ENCODE results near the gene ZBTB20.
A peak's percentile ranks its signal among the peaks of the same experiment; 100 is the strongest.

Gene ZBTB20

GRCh38 chr3:114867359-114867758, 279.7 kb downstream of the ZBTB20 start:
- no peak for DNase-seq

DNA sequence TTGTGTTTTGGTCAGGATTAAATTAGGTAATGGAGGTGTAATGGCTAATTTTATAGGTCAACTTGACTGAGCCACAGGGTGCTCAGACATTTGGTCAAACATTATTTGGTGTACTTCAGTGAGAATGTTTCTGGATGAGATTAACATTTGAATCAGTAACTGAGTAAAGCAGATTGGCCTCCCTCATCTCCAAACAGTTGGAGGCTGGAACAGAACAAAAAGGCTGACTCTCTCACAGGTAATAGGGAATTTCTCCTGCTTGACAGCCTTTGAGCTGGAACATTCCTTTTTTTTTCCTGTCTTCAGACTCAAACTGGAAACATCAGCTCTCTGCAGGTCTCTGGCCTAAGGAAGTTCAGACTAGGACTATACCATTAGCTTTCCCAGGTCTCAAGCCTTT, 280.7 kb downstream of the ZBTB20 start:
- no peak for DNase-seq

DNA sequence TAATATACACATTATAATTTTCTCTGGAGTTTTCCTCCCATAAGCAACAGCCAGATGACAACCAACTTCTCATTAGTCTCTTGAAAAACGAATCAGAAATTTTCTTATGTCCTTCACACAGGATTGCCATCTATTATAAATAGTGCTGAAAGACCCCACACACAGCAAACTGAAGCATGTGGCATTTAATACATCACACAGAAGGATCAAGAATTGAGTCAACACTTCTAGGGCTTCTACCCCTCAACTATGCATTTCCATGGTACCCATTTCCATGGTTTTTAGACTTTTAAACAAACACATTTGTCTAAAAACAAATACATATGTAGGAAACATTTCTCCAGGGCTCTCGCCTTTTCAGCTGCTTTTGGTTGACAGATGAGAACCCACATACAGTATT, 282.1 kb downstream of the ZBTB20 start:
- DNase-seq: no peak

GRCh38 chr3:114863848-114864247, 283.2 kb downstream of the ZBTB20 start:
- peak; percentile 58 for DNase-seq

GRCh38 chr3:114861666-114862065, 285.4 kb downstream of the ZBTB20 start:
- DNase-seq: peak; percentile 48

- peak; percentile 31 for DNase-seq
Observed at GRCh38 chr3:114860531-114860930, 286.6 kb downstream of the ZBTB20 start.

GRCh38 chr3:114858329-114858728, 288.8 kb downstream of the ZBTB20 start:
- DNase-seq: no peak

DNA sequence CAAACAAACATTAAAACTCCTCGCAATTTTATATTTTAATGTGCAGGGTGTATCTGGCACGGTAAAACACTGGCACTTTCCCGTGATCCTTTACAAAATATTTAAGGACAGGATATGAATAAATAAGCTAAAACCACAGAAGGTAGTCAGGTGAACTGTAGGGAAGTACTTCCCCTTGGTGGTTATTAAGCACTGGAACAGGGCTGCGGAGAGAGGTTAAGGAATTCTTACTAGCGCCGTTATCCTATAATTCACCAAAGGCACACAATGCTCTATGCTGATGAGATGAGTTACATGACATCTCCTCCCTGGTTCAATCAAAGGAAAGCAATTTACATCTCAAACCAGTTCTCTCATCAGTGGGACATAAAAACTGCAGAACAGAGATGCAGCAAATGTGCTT, 289.8 kb downstream of the ZBTB20 start:
- DNase-seq: peak; percentile 29

DNA sequence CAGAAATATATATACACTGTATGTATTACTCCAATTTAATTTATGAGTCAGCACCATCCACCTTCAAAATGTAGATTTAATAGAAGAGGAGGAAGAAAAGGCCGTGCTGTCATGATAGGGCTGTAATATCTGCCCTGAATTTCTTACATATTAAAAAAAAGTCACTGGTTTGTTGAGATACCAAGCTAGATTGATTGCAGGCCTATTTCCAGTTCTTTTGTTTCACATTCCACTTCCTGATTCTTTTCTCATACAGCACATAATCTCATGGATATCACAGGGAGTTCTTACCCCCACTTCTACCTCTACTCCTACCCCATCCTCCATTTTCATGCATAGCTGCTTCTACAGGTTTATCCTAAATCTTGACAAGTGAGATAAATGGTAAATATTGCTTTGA, 290.3 kb downstream of the ZBTB20 start:
- DNase-seq: peak; percentile 58

DNA sequence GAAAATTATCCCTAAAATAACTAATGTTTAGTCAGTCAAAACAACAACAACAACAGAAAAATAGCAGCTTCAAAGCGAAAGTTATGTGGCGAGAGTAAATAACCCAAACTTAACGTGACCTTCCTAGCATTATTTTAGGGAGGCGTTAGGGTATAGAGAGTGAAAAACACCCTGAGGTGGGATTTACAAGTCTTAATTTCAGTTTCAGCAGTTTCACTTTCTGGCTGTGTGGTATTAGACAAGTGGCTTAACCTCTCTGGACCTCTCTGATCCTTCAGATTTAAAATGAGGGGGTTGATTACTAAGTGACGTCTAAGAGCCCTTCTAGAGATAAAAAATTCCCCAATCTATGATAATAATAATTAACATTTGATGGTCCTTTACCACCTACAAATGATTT, 291.2 kb downstream of the ZBTB20 start:
- peak; percentile 44 for DNase-seq

DNA sequence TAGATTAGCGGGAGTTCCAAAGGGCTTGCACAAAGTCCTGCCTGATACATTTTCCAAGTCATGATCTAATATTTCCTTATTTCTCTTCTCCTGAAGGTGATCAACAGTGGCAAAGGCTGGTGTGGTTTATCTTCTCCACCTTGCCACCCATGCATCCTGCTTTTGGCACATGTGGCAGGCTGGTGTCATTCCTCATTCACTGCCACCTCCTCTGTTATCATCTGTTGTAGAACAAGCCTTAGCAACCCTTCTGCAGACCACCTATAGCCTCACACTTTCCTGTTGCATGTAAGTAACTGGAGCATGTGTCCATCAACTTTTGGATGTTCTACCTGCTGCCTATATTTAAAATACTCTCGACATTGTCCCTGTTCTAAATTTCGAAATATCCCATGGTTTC, 294.1 kb downstream of the ZBTB20 start:
- DNase-seq: no peak

DNA sequence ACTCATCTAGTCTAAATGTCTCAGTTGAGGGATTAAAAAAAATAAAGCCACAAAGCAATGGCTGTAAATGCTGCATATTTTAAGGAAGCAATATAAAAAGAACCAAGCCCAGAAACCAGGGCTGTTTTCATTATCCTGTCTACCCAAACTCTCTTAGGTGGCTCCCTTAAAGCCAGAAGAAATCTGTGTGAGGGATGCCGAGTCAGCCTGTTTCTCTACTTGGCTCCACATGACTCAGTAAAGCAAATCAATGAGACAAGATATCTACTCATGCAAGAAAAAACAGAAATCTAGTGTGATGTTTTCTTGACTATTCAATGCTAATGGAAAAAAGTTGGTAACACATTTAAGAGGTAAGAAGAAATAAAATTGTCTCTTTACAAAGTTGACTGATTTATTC, 296.2 kb downstream of the ZBTB20 start:
- no peak for DNase-seq

DNA sequence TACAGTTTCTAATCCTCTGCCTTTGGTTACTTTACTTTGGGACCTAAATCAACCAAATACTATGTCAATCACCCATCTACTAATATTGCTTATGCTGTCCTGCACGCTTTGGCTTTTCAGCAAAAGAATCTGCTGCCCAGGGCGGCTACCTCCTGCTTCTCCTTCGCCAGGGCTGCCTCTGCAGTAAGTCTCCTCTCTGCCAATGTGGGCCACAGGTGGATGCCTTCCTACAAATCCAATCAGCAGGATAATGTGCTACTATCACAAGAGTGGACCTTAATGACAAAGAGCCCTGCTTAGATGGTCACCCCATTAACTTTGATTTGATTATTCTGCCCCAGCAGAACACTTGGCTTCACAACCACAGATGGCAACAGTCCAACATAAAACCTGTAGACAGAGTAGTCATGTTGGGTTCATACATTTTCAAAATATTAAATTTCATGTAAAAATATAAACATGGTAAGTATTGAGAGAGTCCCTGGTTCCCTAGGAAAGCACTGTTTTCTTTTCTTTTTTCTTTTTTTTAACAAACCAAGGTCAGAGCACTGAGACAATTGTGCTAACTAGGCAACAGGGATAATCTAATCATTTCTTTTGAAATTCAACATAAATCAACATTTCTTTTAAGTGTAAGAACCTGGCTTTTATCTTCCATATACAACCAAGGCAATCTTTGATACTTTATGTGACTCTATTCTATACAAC, 298.3 kb downstream of the ZBTB20 start:
- DNase-seq: no peak

DNA sequence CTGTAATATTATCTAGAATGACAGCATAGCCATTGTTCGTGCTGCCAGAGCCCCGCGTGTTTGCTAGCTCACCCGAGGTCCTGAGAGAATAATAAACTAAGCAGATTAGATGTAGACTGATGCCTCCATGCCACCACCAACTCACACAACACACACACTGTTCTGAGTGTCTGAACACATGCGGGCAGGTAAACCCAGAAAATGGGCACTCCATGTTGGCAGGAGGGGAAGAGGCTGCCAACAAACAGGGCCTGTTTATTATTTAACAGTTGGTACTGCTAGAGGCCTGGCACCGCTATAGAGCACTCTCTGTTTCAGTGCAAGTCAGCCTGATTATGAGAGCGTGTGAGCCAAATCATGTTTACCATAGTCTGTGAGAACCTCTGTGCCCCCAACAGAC, 299.0 kb downstream of the ZBTB20 start:
- no peak for DNase-seq

- DNase-seq: no peak
Observed at GRCh38 chr3:114847564-114847963, 299.5 kb downstream of the ZBTB20 start.

GRCh38 chr3:114846779-114847178, 300.3 kb downstream of the ZBTB20 start:
- DNase-seq: no peak

GRCh38 chr3:114846252-114846651, 300.8 kb downstream of the ZBTB20 start:
- peak; percentile 16 for DNase-seq

DNA sequence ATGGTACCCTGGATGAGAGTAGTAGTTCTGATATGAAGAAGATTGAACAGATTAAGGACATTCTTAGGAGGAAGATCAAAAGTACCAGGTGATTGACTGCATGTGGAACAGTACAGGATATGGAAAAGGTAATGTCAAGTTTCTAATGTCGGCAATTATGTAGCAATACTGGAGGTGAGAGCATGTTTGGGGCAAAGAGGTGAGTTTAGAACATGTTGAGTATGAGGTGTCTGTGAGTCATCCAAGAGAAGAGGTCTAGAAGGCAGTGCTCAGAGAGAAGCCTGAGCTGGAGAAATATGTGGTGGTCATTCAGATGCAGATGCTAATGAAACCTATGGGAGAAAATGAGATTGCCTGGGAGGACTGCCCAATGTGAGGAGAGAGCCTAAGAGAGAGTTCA, 305.6 kb downstream of the ZBTB20 start:
- no peak for DNase-seq

DNA sequence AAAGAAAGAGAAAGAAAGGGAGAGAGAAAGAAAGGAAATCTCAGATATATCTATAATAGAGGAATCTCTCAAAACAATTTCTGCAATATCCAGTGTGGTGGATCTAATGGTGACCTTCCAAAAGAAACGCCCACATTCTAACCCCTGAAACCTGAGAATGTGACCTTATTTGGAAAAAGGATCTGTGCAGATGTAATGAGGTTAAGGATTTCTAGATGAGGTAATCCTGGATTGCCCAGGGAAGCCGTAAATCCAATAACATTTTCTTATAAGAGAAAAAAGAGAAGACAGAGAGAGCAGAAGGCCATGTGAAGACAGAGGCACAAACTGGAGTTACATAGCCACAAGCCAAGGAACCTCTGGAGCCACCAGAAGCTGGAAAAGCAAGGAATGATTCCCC, 307.6 kb downstream of the ZBTB20 start:
- no peak for DNase-seq

- no peak for DNase-seq
Observed at GRCh38 chr3:114838025-114838424, 309.1 kb downstream of the ZBTB20 start.

DNA sequence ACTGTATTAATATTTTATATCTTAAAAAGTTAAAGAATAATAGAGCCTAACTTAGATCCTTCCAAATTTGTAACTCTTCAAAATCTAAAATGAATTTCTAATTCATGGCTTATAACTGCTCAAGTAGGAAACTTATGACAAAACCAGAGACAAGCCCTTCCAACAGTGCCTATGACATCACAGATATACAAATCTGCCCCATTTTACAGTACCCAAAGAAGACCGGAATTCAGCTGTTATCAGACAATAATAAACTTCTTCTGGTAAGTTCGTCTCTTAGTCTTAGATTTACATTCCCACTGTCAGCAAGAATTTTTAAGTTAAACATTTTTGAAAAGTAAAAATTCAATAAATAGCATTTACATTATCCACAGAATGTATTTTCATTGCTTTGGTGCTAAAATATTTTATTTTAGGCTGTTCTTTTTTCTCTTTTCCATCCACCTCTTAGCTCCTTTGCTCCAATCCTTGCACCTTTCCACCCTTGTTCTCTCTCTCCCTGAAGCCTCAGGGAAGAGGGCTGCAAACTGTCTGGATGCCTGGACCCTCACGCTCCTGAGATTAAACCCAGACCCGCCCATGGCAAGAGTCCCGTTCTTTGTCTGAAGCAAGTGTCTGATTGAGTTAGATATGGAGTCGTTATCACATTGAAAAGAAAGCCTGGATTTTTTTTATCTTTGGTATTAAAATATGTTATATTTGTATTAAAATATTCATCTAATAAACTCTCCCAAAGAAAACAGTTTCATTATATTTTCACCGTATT, 312.7 kb downstream of the ZBTB20 start:
- peak; percentile 20 for DNase-seq

GRCh38 chr3:114831861-114832260, 315.2 kb downstream of the ZBTB20 start:
- no peak for DNase-seq

GRCh38 chr3:114830652-114831051, 316.4 kb downstream of the ZBTB20 start:
- no peak for DNase-seq

DNA sequence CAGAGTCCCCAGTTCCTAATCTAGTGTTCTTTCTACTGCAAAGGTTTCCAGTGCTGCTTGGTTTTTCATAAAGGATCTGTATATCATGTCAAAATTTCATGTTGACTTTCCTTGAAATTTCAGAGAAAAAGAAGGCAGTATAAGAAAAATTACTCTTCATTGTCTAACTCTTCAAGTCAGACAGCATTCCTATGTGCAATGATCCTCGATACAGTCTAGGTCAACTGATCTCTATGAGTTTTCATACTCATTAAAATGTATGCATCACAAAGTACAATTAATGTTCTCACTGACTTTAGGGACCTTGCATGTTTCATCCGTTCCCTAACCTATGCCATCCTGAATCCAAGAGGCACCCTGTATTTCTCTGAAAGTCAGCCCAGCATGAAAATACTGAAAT, 317.3 kb downstream of the ZBTB20 start:
- DNase-seq: peak; percentile 29

GRCh38 chr3:114827495-114827894, 319.6 kb downstream of the ZBTB20 start:
- peak; percentile 86 for DNase-seq
